HG02884 (cell line): ENCODE data around the gene ERC2.

Source experiments
- ATAC-seq: cut with Tn5 transposase; IDR thresholded peaks from one replicate; pipeline ENCODE4 v1.9.1; 2021; ENCODE audit warnings: mild to moderate bottlenecking, moderate library complexity; ENCODE audit not compliant: unreplicated experiment

The ERC2 gene

DNA sequence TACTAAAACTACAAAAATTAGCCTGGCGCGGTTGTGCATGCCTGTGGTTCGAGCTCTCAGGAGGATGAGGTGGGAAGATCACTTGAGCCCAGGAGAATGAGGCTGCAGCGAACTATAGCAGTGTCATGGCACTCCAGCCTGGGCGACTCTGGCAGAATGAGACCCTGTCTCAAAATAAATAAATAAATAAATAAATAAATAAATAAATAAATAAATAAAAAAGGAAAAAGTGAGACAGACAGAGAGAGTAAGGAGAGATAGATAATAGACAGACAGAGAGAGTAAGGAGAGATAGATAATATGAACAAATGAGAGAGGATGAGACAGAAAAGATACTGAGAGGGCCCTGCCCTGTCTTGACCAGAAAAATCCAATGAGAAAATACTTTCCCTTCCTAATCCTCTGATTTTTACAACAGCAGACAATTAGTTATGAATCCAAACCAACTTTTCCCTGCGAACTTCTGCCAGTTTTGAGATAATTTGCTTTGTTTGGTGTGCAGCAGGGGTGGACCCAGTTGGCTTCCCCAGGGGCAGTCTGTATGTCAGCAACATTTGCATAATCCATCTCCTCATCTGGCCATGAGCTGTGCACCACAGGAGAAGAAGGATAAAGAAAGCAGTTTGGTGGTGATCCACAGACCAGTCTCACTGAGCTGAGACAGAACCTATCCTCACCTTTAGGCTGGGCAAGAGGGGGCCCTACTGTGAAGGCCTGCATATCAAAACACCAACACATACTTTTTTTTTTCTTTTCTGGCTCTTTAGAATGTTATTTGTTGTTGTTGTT lies 692.7 kb downstream of the ERC2 start:
- ATAC-seq: no peak

DNA sequence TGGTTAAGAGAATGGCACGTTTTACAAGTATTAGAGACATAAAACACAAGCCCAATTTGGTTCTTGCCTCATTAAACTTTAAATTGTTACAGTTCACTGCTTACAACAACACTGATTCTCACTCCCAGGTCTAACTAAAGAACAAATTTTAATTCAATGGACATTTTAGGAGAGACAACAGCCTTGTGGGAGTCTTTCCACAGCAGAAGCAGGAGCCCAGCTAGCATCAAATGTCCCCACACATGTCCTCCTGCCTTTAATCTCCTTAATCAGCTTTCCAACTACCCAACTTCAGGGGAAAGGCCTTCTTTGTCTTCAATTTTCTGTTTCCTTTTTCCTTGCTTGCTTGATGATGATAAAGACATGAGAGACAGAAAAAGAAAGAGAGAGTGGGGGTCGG lies 693.4 kb downstream of the ERC2 start:
- ATAC-seq: no peak

- no peak for ATAC-seq
These were observed 696.8 kb downstream of the ERC2 start for GRCh38 chr3:55771503-55771902.

- ATAC-seq: no peak
These were observed 698.2 kb downstream of the ERC2 start for GRCh38 chr3:55770077-55770476.

- no peak for ATAC-seq
These were observed 701.5 kb downstream of the ERC2 start for GRCh38 chr3:55766753-55767152.

DNA sequence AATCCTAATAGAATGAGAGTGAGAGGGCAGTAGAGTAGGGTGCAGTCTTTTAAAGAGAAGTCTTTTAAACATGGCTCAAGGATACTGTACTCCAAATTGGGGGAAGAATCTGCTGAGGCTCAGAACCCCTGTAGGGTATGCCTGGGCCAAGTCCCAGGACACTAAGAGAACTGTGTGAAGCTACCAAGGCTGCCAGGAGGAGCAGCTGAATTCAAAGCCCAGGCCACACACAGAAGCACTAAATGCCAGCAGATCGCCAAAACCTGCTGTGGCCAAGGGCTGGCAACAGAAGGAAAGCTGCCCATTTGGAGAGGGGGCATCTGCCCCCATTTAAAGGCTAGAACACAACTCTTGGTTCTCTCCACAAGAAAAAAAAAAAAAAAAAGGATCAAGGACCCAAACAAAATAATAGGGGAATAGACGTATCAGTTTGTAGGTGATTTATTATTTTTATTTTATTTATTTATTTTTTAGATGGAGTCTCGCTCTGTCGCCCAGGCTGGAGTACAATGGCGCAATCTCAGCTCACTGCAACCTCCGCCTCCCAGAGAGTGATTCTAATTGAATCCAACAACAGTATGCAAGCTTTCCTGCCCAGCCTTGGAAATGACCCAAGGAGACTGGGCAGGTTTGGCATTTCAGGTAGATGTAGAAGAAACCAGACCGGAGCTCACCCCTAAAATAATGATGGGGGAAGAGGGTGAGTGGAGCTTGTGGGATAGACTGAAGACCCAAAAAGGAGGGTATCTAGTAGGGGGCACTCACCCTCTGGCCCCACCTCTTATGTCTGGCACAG lies 702.2 kb downstream of the ERC2 start:
- ATAC-seq: no peak

GRCh38 chr3:55765398-55765797 lies 702.9 kb downstream of the ERC2 start:
- ATAC-seq: no peak

DNA sequence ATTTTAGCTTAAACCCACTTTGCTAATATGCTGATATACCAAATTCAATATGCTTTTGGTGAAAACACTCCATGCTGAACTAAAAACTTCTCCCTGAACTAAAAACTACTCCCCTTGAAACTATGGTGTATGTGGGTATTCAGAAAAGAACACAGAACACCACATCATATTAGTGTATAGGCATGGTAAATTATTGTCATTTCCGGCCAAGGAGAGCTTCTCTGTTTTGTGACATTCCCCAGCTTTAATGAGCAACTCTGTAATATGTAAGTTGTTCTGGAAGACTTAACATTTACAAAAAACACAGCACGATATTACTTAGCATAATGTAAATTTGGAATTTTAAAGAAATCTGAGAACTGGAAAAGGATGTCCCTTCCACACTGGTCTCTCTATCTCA lies 711.3 kb downstream of the ERC2 start:
- no peak for ATAC-seq

GRCh38 chr3:55755516-55756205 lies 712.6 kb downstream of the ERC2 start:
- ATAC-seq: no peak

- no peak for ATAC-seq
These were observed 715.4 kb downstream of the ERC2 start for GRCh38 chr3:55752911-55753310.

GRCh38 chr3:55751730-55752129 lies 716.5 kb downstream of the ERC2 start:
- ATAC-seq: no peak

DNA sequence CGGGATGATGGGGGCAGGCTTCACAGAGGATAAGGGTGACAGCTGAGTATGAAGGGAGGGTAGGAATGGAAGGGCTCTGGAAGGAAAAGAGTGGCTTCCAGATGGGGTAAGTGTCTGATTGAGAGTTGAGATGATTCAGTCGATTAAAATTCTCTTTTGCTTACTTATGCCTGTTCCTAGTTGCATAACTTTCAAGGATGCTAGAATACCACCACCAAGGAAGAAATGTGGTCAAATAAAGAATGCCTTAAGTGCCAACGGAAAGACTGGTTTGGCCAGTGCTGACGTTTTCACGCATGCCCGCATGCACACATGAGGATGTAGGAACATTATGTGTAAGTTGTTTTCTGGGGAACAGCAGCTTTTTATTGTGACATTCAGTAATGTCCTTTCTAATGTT lies 717.7 kb downstream of the ERC2 start:
- no peak for ATAC-seq

GRCh38 chr3:55749036-55749435 lies 719.2 kb downstream of the ERC2 start:
- ATAC-seq: no peak

DNA sequence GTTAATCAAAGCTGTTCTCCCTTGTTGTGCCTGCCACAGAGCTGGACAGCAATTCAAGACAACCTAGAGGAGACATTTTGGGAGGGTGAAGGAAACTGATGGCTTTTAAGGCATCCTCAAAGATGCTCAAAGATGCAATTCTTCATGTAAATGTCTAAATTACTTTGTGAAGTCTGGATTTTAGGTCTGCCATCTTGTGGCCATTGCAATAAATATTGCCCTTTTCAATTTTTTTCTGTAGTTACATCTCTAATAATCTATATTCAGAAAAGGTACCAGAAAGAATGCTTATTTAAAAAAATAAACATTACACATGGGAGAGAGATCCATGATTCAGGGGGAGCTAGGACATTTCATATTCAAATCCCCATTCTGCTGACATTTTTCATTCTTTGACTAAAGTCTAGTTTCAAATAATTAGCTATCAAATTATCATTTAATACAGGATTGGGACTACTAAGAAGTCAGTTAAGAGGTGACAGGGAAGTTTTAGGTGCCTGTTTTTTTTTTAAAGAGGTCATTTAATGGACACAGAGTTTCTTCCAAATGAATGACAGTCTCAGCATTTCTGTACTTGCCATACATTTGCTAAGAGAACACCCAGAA lies 721.4 kb downstream of the ERC2 start:
- no peak for ATAC-seq

GRCh38 chr3:55742832-55743136 lies 725.5 kb downstream of the ERC2 start:
- ATAC-seq: no peak

DNA sequence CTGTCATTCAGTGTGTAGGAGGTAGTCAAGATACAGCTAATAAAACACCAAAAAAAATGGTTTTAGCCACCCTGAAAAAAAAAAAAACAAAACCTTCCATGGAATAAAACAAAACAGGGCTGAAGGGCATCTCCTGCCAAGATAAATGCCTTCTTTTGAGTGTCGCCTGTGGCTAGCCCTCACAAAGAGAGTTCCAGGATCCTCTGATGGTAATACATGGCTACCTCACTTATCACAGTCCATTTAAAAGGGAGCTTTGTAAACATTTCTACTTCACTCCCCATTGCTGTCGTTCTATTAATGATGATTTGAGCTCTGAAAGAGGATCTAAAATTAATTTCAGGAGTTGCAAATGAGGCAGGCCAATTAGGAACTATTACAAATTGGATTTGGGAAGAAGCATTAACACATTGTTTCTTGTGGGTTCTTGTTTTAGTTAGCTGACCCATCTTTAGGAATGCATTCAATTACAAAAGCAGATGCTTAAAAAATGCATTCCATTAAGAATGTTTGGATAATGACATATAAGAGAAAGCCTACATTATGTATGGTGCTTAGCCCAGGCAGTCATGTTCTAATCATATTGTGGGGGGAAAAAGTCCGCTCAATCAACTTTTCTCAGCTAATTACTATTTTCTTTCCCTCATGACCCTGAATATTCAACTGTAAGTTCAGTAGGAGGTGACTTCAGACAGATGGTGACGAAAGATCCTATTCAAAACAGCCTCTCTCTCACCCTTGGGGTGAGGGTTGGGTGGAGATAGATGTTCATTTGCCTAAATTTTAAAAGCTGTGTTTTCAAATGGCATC lies 726.0 kb downstream of the ERC2 start:
- no peak for ATAC-seq

GRCh38 chr3:55737186-55737585 lies 731.1 kb downstream of the ERC2 start:
- ATAC-seq: no peak

DNA sequence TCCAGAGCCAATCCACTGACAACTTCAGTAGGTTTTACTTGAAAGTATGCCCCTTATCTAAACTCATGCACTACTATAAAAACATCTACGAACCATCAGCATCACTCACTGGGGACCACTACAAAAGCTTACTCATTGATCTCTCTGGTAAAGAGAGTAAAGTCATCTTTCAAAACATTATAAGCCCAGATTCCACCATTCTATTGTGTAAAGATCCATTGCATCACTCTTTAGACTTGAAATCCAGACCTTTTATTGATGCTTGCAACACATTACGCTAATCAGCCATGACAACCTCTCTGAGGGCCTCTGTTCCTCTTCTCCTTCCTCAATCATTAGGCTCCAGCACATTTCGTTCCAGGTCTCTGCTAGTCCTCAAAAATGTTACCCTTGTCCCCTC lies 732.3 kb downstream of the ERC2 start:
- no peak for ATAC-seq

DNA sequence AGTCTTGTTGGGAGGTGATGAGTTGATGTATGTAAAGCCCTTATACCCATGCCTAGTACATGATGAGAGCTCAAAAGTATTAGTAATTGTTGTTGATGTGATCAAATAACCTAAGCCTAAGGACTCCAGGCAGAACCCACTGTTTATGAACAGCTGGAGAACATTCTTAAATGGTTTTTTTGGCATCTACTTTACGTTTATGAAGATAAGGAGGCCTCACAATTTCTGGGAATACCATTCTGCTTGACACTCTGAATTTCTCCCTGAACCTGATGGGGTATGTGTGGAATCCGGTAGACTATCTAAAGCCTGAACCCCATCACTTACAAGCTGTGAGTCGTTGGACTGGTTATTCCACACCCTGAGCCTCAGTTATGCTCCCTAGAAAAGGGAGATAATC lies 736.5 kb downstream of the ERC2 start:
- no peak for ATAC-seq

- ATAC-seq: no peak
These were observed 738.7 kb downstream of the ERC2 start for GRCh38 chr3:55729546-55729945.
